ENCODE data around the gene MPZ. TPM values are rescaled to one million over a fixed set of nuclear protein-coding genes. Genes with fewer than 3 reads are reported as not detected.
A peak's percentile ranks its signal among the peaks of the same experiment; 100 is the strongest.

The MPZ gene
- total and polyA plus RNA-seq, 9 of the 15 experiments (the other 6 are each of a cell fraction or from before 2014, with no cell fraction given) = 0.22 to 16.6 (median 10.9) TPM

GRCh38 chr1:161314201-161314981 lies 4.6 kb upstream of the MPZ start, which contains the start of gene SDHC (continued):
- peak; percentile 86; the same call in 1 of the 2 replicates for TF ChIP-seq THAP12 (CRISPR knock-in tag; IDR thresholded peaks at IDR 0.05)
- peak; percentile 63; the same call in 1 of the 2 replicates for TF ChIP-seq SMARCA5 (IDR thresholded peaks at IDR 0.05)
- TF ChIP-seq RBBP5 (IDR thresholded peaks at IDR 0.05; ENCODE audit: borderline replicate concordance, insufficient read depth, low read length, poor library complexity, severe bottlenecking) = peak; percentile 94
- TF ChIP-seq EGR1 (conservative IDR thresholded peaks at IDR 0.05) = peak; percentile 62
- no peak for TF ChIP-seq NFATC3 (IDR thresholded peaks at IDR 0.05)
- no peak for TF ChIP-seq XRCC4 (IDR thresholded peaks at IDR 0.05; ENCODE audit: extremely low read depth, insufficient read depth, insufficient read length)
- TF ChIP-seq SFPQ (IDR thresholded peaks at IDR 0.05; ENCODE audit: low read depth, low read length) = no peak
- TF ChIP-seq ZNF134 (CRISPR knock-in tag; conservative IDR thresholded peaks at IDR 0.05) = no peak
- TF ChIP-seq C11orf30 (IDR thresholded peaks at IDR 0.05; ENCODE audit: low read depth) = peak; percentile 96
- TF ChIP-seq WHSC1 (IDR thresholded peaks at IDR 0.05; ENCODE audit: low read length) = no peak
- TF ChIP-seq KHSRP (IDR thresholded peaks at IDR 0.05) = no peak
- 0 out of 2 replicates have a peak, but pooled peaks have one; percentile 36 for TF ChIP-seq BACH1 (tag; IDR thresholded peaks at IDR 0.05)
- TF ChIP-seq RUNX1 (IDR thresholded peaks at IDR 0.05; ENCODE audit: low read depth) = no peak
- TF ChIP-seq CAMTA2 (CRISPR knock-in tag; conservative IDR thresholded peaks at IDR 0.05) = no peak
- TF ChIP-seq KLF10 (CRISPR knock-in tag; IDR thresholded peaks at IDR 0.05) = no peak
- peak in 1 of 2 experiments; percentile 36 for TF ChIP-seq E2F6 (IDR thresholded peaks at IDR 0.05; ENCODE audit: borderline replicate concordance in 1 of 2, extremely low read depth in 1 of 2, insufficient read depth in 1 of 2, insufficient read length in 1 of 2, low read depth in 1 of 2, low read length in 1 of 2, poor library complexity in 1 of 2, severe bottlenecking in 1 of 2)
- no peak for TF ChIP-seq RFX5 (IDR thresholded peaks at IDR 0.05; ENCODE audit: low read depth, low read length)
- TF ChIP-seq PML (IDR thresholded peaks at IDR 0.05; ENCODE audit: low read length) = peak; percentile 73; the same call in 1 of the 2 replicates
- TF ChIP-seq TCFL5 (CRISPR knock-in tag; conservative IDR thresholded peaks at IDR 0.05) = 0 out of 2 replicates have a peak, but pooled peaks have one; percentile 22
- TF ChIP-seq JUNB (CRISPR knock-in tag; conservative IDR thresholded peaks at IDR 0.05) = no peak
- TF ChIP-seq ZBTB9 (CRISPR knock-in tag; IDR thresholded peaks at IDR 0.05) = peak; percentile 86
- TF ChIP-seq KDM4B (IDR thresholded peaks at IDR 0.05; ENCODE audit: borderline replicate concordance in 2 of 2, low read depth in 1 of 2) = peak in 1 of 2 experiments; percentile 84; a peak in 1 of 4 replicates
